DMS79 (cell line): Measurements from ENCODE around the gene GPC2.

Experiments
- DNase-seq: peaks from one replicate; lab custom pipeline; 2025; lab: John Stamatoyannopoulos, UW

The GPC2 gene

GRCh38 chr7:100120733-100121036 lies 56.5 kb downstream of the GPC2 start:
- no peak for DNase-seq

GRCh38 chr7:100119970-100120732 lies 57.0 kb downstream of the GPC2 start:
- peak; percentile 50 for DNase-seq
